GM12878 (cell line): ENCODE data around the gene BTNL9. TPM values are rescaled to one million over a fixed set of nuclear protein-coding genes. Genes with fewer than 3 reads are reported as not detected.

Experiments
- GABPA ChIP-seq: IDR thresholded peaks from 2 replicates; pipeline ENCODE4 v1.6.1; 2014; ENCODE audit warnings: antibody characterized with exemption, low read depth, mild to moderate bottlenecking, inconsistent platforms
- MTA3 ChIP-seq: IDR thresholded peaks from 2 replicates; pipeline ENCODE4 v1.6.1; 2012; ENCODE audit warnings: low read length, inconsistent platforms, borderline replicate concordance
- WRNIP1 ChIP-seq: IDR thresholded peaks from 2 replicates; pipeline ENCODE4 v1.6.1; 2011; ENCODE audit warnings: low read depth, low read length, improper control_type of control experiment, borderline replicate concordance
- polyA plus RNA-seq, 11 experiments: library from polyadenylated mRNA; depleted of rRNA in 4 of 11; unstranded in 6 of 11; stranded (reverse) in 5 of 11; fragments of >200 nt; fragmentation: Nextera tagmentation in 4 of 11; fragmentation: Illumina TruSeq in 1 of 11; extraction: Ambion mirVana in 4 of 11; extraction: Trizol in 1 of 11; gene quantifications; 1 replicate in 1 of 11; 2 replicates in 10 of 11; pipeline versions ENCODE4 v1.2.1 to v1.2.3, GENCODE V29; 2011 to 2016; ENCODE audit warnings: inconsistent platforms in 2 of 11, missing spikeins in 2 of 11, low read depth in 1 of 11
- total RNA-seq, 4 experiments: library from RNA; depleted of rRNA in 3 of 4; stranded (reverse); fragments of >200 nt in 3 of 4; fragmentation: Illumina TruSeq in 1 of 4; extraction: Trizol in 1 of 4; gene quantifications; 2 replicates each; pipeline versions ENCODE4 v1.2.1 to v1.2.3, GENCODE V29; 2013 to 2021
- TF ChIP-seq, protein P1 (sequence below): IDR thresholded peaks from 2 replicates; pipeline ENCODE4 v1.6.1; 2011; ENCODE audit warnings: low read depth, low read length, improper control_type of control experiment, borderline replicate concordance
- TF ChIP-seq, protein P2 (sequence below): fragments of 450-650 bp; IDR thresholded peaks from 2 replicates; pipeline ENCODE4 v1.6.1; 2017; ENCODE audit warnings: mild to moderate bottlenecking
- TF ChIP-seq, protein P3 (sequence below): fragments of 150-350 bp; IDR thresholded peaks from 2 replicates; pipeline ENCODE4 v1.6.1; 2016; ENCODE audit warnings: low read depth, low read length

BTNL9 gene
- total and polyA plus RNA-seq, 10 of the 15 experiments (the other 5 are each of a cell fraction or from before 2014, with no cell fraction given) = 0.01 to 16.5 (median 0.06) TPM; not detected in 5

DNA sequence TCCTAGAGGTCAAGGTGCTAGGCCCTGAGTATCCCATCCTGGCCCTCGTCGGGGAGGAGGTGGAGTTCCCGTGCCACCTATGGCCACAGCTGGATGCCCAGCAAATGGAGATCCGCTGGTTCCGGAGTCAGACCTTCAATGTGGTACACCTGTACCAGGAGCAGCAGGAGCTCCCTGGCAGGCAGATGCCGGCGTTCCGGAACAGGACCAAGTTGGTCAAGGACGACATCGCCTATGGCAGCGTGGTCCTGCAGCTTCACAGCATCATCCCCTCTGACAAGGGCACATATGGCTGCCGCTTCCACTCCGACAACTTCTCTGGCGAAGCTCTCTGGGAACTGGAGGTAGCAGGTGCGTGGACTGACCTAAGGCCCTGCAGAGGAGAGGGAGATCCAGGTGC lies 7.9 kb downstream of the BTNL9 start (continued):
- TF ChIP-seq GABPA = no peak
- TF ChIP-seq, protein P1, sequence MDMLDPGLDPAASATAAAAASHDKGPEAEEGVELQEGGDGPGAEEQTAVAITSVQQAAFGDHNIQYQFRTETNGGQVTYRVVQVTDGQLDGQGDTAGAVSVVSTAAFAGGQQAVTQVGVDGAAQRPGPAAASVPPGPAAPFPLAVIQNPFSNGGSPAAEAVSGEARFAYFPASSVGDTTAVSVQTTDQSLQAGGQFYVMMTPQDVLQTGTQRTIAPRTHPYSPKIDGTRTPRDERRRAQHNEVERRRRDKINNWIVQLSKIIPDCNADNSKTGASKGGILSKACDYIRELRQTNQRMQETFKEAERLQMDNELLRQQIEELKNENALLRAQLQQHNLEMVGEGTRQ = no peak
- no peak for TF ChIP-seq WRNIP1
- TF ChIP-seq, protein P2, sequence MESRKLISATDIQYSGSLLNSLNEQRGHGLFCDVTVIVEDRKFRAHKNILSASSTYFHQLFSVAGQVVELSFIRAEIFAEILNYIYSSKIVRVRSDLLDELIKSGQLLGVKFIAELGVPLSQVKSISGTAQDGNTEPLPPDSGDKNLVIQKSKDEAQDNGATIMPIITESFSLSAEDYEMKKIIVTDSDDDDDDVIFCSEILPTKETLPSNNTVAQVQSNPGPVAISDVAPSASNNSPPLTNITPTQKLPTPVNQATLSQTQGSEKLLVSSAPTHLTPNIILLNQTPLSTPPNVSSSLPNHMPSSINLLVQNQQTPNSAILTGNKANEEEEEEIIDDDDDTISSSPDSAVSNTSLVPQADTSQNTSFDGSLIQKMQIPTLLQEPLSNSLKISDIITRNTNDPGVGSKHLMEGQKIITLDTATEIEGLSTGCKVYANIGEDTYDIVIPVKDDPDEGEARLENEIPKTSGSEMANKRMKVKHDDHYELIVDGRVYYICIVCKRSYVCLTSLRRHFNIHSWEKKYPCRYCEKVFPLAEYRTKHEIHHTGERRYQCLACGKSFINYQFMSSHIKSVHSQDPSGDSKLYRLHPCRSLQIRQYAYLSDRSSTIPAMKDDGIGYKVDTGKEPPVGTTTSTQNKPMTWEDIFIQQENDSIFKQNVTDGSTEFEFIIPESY = no peak
- TF ChIP-seq, protein P3, sequence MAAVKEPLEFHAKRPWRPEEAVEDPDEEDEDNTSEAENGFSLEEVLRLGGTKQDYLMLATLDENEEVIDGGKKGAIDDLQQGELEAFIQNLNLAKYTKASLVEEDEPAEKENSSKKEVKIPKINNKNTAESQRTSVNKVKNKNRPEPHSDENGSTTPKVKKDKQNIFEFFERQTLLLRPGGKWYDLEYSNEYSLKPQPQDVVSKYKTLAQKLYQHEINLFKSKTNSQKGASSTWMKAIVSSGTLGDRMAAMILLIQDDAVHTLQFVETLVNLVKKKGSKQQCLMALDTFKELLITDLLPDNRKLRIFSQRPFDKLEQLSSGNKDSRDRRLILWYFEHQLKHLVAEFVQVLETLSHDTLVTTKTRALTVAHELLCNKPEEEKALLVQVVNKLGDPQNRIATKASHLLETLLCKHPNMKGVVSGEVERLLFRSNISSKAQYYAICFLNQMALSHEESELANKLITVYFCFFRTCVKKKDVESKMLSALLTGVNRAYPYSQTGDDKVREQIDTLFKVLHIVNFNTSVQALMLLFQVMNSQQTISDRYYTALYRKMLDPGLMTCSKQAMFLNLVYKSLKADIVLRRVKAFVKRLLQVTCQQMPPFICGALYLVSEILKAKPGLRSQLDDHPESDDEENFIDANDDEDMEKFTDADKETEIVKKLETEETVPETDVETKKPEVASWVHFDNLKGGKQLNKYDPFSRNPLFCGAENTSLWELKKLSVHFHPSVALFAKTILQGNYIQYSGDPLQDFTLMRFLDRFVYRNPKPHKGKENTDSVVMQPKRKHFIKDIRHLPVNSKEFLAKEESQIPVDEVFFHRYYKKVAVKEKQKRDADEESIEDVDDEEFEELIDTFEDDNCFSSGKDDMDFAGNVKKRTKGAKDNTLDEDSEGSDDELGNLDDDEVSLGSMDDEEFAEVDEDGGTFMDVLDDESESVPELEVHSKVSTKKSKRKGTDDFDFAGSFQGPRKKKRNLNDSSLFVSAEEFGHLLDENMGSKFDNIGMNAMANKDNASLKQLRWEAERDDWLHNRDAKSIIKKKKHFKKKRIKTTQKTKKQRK = no peak
- TF ChIP-seq MTA3 = no peak
